ENCODE results near the gene TAC4.
"Not testable (repeated sequence)": the region's sequence is repeated elsewhere in the genome, so short reads cannot be mapped to it uniquely, and the experiment has no call there.

The TAC4 gene

GRCh38 chr17:49846938-49847712 is 744 bp downstream of the TAC4 start:
- in situ Hi-C loops (cut with MboI; ENCODE audit: low sequenced_read_pairs): no loop called here

GRCh38 chr17:49845321-49845720 is 2.5 kb downstream of the TAC4 start:
- in situ Hi-C loops (cut with MboI; ENCODE audit: low sequenced_read_pairs): no loop called here

GRCh38 chr17:49843774-49844350 is 4.0 kb downstream of the TAC4 start:
- in situ Hi-C loops (cut with MboI; ENCODE audit: low sequenced_read_pairs): no loop called here

- in situ Hi-C loops (cut with MboI; ENCODE audit: low sequenced_read_pairs): no loop called here
Measured at GRCh38 chr17:49842846-49843245, 5.0 kb downstream of the TAC4 start.

- in situ Hi-C loops (cut with MboI; ENCODE audit: low sequenced_read_pairs): no loop called here
Measured at GRCh38 chr17:49842371-49842770, 5.5 kb downstream of the TAC4 start.

- in situ Hi-C loops (cut with MboI; ENCODE audit: low sequenced_read_pairs): no loop called here
Measured at GRCh38 chr17:49841548-49841947, 6.3 kb downstream of the TAC4 start.

GRCh38 chr17:49839455-49839854 is 8.4 kb downstream of the TAC4 start:
- in situ Hi-C loops (cut with MboI; ENCODE audit: low sequenced_read_pairs): no loop called here

- in situ Hi-C loops (cut with MboI; ENCODE audit: low sequenced_read_pairs): no loop called here
Measured at GRCh38 chr17:49836111-49837030, 11.5 kb downstream of the TAC4 start.

GRCh38 chr17:49835472-49835871 is 12.4 kb downstream of the TAC4 start:
- in situ Hi-C loops (cut with MboI; ENCODE audit: low sequenced_read_pairs): no loop called here

GRCh38 chr17:49834118-49834743 is 13.6 kb downstream of the TAC4 start:
- in situ Hi-C loops (cut with MboI; ENCODE audit: low sequenced_read_pairs): no loop called here

- in situ Hi-C loops (cut with MboI; ENCODE audit: low sequenced_read_pairs): no loop called here
Measured at GRCh38 chr17:49832840-49833599, 14.8 kb downstream of the TAC4 start.

- in situ Hi-C loops (cut with MboI; ENCODE audit: low sequenced_read_pairs): no loop called here
Measured at GRCh38 chr17:49830605-49831004, 17.3 kb downstream of the TAC4 start.

GRCh38 chr17:49829026-49829425 is 18.8 kb downstream of the TAC4 start:
- in situ Hi-C loops (cut with MboI; ENCODE audit: low sequenced_read_pairs): no loop called here

- in situ Hi-C loops (cut with MboI; ENCODE audit: low sequenced_read_pairs): not testable (repeated sequence)
Measured at GRCh38 chr17:49828325-49828724, 19.5 kb downstream of the TAC4 start.

GRCh38 chr17:49825645-49826044 is 22.2 kb downstream of the TAC4 start:
- in situ Hi-C loops (cut with MboI; ENCODE audit: low sequenced_read_pairs): no loop called here

GRCh38 chr17:49823614-49824013 is 24.3 kb downstream of the TAC4 start:
- in situ Hi-C loops (cut with MboI; ENCODE audit: low sequenced_read_pairs): no loop called here

- in situ Hi-C loops (cut with MboI; ENCODE audit: low sequenced_read_pairs): no loop called here
Measured at GRCh38 chr17:49822829-49823228, 25.0 kb downstream of the TAC4 start.

- in situ Hi-C loops (cut with MboI; ENCODE audit: low sequenced_read_pairs): no loop called here
Measured at GRCh38 chr17:49821916-49822315, 26.0 kb downstream of the TAC4 start.

- in situ Hi-C loops (cut with MboI; ENCODE audit: low sequenced_read_pairs): no loop called here
Measured at GRCh38 chr17:49821466-49821865, 26.4 kb downstream of the TAC4 start.

GRCh38 chr17:49820773-49821172 is 27.1 kb downstream of the TAC4 start:
- in situ Hi-C loops (cut with MboI; ENCODE audit: low sequenced_read_pairs): no loop called here
